Measurements from ENCODE around the gene RPGRIP1L.

DNA sequence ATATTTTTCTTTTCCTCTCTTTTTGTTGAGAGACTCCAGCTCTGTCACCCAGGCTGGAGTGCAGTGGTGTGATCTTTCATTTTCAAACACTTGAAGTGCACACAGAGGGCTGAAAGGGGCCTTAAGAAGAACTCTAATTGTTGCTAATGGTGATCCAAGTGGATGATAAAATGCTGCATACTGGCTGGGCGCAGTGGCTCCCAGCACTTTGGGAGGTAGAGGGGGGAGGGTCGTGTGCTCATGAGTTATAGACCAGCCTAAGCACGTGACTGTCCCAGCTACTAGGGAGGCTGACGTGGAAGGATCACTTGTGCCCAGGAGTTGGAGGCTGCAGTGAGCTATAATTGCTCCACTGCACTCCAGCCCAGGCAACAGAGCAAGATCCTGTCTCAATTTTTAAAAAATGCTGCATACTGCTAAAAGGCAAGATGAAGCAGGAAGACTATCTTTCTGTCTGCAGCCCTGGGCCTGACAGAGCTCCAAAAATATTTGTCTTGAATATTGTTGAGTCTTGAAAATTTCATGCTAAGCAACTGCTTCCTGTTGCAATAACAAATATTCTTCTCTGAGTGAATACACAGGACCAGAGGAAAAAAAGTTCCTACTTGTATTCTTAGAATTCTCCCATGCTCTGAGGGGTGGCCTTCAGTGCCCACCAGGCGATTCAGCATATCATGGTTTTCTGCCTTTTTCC lies 137.0 kb downstream of the RPGRIP1L start:
- TF ChIP-seq, protein P1, sequence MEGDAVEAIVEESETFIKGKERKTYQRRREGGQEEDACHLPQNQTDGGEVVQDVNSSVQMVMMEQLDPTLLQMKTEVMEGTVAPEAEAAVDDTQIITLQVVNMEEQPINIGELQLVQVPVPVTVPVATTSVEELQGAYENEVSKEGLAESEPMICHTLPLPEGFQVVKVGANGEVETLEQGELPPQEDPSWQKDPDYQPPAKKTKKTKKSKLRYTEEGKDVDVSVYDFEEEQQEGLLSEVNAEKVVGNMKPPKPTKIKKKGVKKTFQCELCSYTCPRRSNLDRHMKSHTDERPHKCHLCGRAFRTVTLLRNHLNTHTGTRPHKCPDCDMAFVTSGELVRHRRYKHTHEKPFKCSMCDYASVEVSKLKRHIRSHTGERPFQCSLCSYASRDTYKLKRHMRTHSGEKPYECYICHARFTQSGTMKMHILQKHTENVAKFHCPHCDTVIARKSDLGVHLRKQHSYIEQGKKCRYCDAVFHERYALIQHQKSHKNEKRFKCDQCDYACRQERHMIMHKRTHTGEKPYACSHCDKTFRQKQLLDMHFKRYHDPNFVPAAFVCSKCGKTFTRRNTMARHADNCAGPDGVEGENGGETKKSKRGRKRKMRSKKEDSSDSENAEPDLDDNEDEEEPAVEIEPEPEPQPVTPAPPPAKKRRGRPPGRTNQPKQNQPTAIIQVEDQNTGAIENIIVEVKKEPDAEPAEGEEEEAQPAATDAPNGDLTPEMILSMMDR (conservative IDR thresholded peaks at IDR 0.05 in 1 of 2, IDR thresholded peaks at IDR 0.05 in 1 of 2; ENCODE audit: low read depth in 1 of 2, low read length in 2 of 2) = no peak
- TF ChIP-seq EZH2 (IDR thresholded peaks at IDR 0.05; ENCODE audit: low read length, missing control alignments) = no peak

Measured in fibroblast of lung (primary cell).